Activated naive CD8-positive, alpha-beta T cell treated with anti-CD3 and anti-CD28 coated beads for 36 hours (primary cell): Measurements from ENCODE around the gene CCDC51. TPM values are rescaled to one million over a fixed set of nuclear protein-coding genes. Genes with fewer than 3 reads are reported as not detected.
A peak's percentile ranks its signal among the peaks of the same experiment; 100 is the strongest.
"Not testable (repeated sequence)": the region's sequence is repeated elsewhere in the genome, so short reads cannot be mapped to it uniquely, and the experiment has no call there.

Experiments used
- DNase-seq: peaks from one replicate; pipeline ENCODE4 v3.0.0; 2021
- H3K27ac Mint-ChIP-seq: one replicate; pipeline ENCODE4 v1.8.0; 2022; ENCODE audit warnings: mild to moderate bottlenecking, moderate library complexity, mixed read lengths
- H3K27me3 Mint-ChIP-seq: one replicate; pipeline ENCODE4 v1.8.0; 2022; ENCODE audit warnings: mild to moderate bottlenecking, mixed read lengths
- H3K36me3 Mint-ChIP-seq: one replicate; pipeline ENCODE4 v1.8.0; 2021; ENCODE audit warnings: mild to moderate bottlenecking, mixed read lengths
- H3K4me1 Mint-ChIP-seq: one replicate; pipeline ENCODE4 v1.8.0; 2021; ENCODE audit warnings: mixed read lengths
- H3K4me3 Mint-ChIP-seq: one replicate; pipeline ENCODE4 v1.8.0; 2022; ENCODE audit warnings: mild to moderate bottlenecking, moderate library complexity, mixed read lengths
- H3K9me3 Mint-ChIP-seq: one replicate; pipeline ENCODE4 v1.8.0; 2022; ENCODE audit warnings: mixed read lengths
- total RNA-seq, 2 experiments: library from RNA; stranded (reverse); gene quantifications; one replicate each; pipeline ENCODE4 v1.2.3, GENCODE V29; 2021

Gene CCDC51
- total RNA-seq, 2 experiments from 2014 or later, result 28.2 to 29.5 TPM

GRCh38 chr3:48403533-48404439 lies 36.1 kb downstream of the CCDC51 start:
- H3K4me3 Mint-ChIP-seq, result no peak overlapping the region
- DNase-seq, result no peak
- no peak overlapping the region for H3K27ac Mint-ChIP-seq
- H3K4me1 Mint-ChIP-seq, result no peaks in the 10 kb centered on the region
- no peaks in the 10 kb centered on the region for H3K9me3 Mint-ChIP-seq
- no peaks in the 10 kb centered on the region for H3K36me3 Mint-ChIP-seq
- peaks cover 6% of the 10 kb centered on the region for H3K27me3 Mint-ChIP-seq

- DNase-seq, result no peak
- no peaks in the 10 kb centered on the region for H3K9me3 Mint-ChIP-seq
- H3K4me3 Mint-ChIP-seq, result no peak overlapping the region
- peaks cover 6% of the 10 kb centered on the region for H3K27me3 Mint-ChIP-seq
- H3K4me1 Mint-ChIP-seq, result no peaks in the 10 kb centered on the region
- H3K27ac Mint-ChIP-seq, result no peak overlapping the region
- H3K36me3 Mint-ChIP-seq, result no peaks in the 10 kb centered on the region
Measured at GRCh38 chr3:48402907-48403306, 37.0 kb downstream of the CCDC51 start.

- DNase-seq, result no peak
Measured at GRCh38 chr3:48402281-48402732, 37.6 kb downstream of the CCDC51 start.

GRCh38 chr3:48401434-48401901 lies 38.5 kb downstream of the CCDC51 start:
- H3K36me3 Mint-ChIP-seq, H3K9me3 Mint-ChIP-seq, DNase-seq, H3K27ac Mint-ChIP-seq, H3K27me3 Mint-ChIP-seq, H3K4me1 Mint-ChIP-seq, H3K4me3 Mint-ChIP-seq: not testable (repeated sequence)

More at GRCh38 chr3:48402281-48402732, 37.6 kb downstream of the CCDC51 start:
- no peaks in the 10 kb centered on the region for H3K36me3 Mint-ChIP-seq
- no peaks in the 10 kb centered on the region for H3K9me3 Mint-ChIP-seq
- no peak overlapping the region for H3K4me3 Mint-ChIP-seq
- no peaks in the 10 kb centered on the region for H3K4me1 Mint-ChIP-seq
- H3K27ac Mint-ChIP-seq, result no peak overlapping the region
- peaks cover 6% of the 10 kb centered on the region for H3K27me3 Mint-ChIP-seq

GRCh38 chr3:48400824-48401433 lies 39.0 kb downstream of the CCDC51 start:
- Mint-ChIP-seq H3K36me3 (no peaks in the 10 kb centered on the region), H3K4me3 (no peak overlapping the region), H3K4me1 (no peaks in the 10 kb centered on the region), H3K27ac (no peak overlapping the region), H3K27me3 (peaks cover 6% of the 10 kb centered on the region), H3K9me3 (no peaks in the 10 kb centered on the region)
- DNase-seq, result peak; percentile 50

- no peaks in the 10 kb centered on the region for H3K9me3 Mint-ChIP-seq
- H3K4me1 Mint-ChIP-seq, result no peaks in the 10 kb centered on the region
- H3K36me3 Mint-ChIP-seq, result no peaks in the 10 kb centered on the region
- peaks cover 6% of the 10 kb centered on the region for H3K27me3 Mint-ChIP-seq
- no peak for DNase-seq
- no peak overlapping the region for H3K4me3 Mint-ChIP-seq
- H3K27ac Mint-ChIP-seq, result no peak overlapping the region
Measured at GRCh38 chr3:48399387-48400172, 40.3 kb downstream of the CCDC51 start.

- Mint-ChIP-seq H3K4me1 (peaks cover 2% of the 10 kb centered on the region), H3K27ac (no peak overlapping the region)
Measured at GRCh38 chr3:48398701-48399386, 41.1 kb downstream of the CCDC51 start.

GRCh38 chr3:48397767-48398681 lies 41.9 kb downstream of the CCDC51 start:
- Mint-ChIP-seq H3K27ac (no peak overlapping the region), H3K9me3 (no peaks in the 10 kb centered on the region), H3K4me3 (no peak overlapping the region), H3K36me3 (no peaks in the 10 kb centered on the region), H3K4me1 (peaks cover 2% of the 10 kb centered on the region), H3K27me3 (peaks cover 9% of the 10 kb centered on the region)
- DNase-seq, result no peak

More at GRCh38 chr3:48398701-48399386, 41.1 kb downstream of the CCDC51 start:
- Mint-ChIP-seq H3K9me3 (no peaks in the 10 kb centered on the region), H3K27me3 (peaks cover 9% of the 10 kb centered on the region), H3K4me3 (no peak overlapping the region), H3K36me3 (no peaks in the 10 kb centered on the region)
- DNase-seq, result no peak

GRCh38 chr3:48395714-48396113 lies 44.2 kb downstream of the CCDC51 start:
- Mint-ChIP-seq H3K9me3 (no peaks in the 10 kb centered on the region), H3K27me3 (peaks cover 16% of the 10 kb centered on the region), H3K4me3 (no peak overlapping the region), H3K27ac (no peak overlapping the region), H3K4me1 (peaks cover 2% of the 10 kb centered on the region), H3K36me3 (no peaks in the 10 kb centered on the region)
- no peak for DNase-seq

- DNase-seq, result no peak
- Mint-ChIP-seq H3K9me3 (no peaks in the 10 kb centered on the region), H3K4me1 (peaks cover 2% of the 10 kb centered on the region), H3K4me3 (no peak overlapping the region), H3K36me3 (no peaks in the 10 kb centered on the region), H3K27ac (no peak overlapping the region), H3K27me3 (peaks cover 15% of the 10 kb centered on the region)
Measured at GRCh38 chr3:48394391-48394790, 45.5 kb downstream of the CCDC51 start.

GRCh38 chr3:48388966-48389365 lies 51.0 kb downstream of the CCDC51 start:
- H3K27me3 Mint-ChIP-seq, result peaks cover 18% of the 10 kb centered on the region
- H3K4me3 Mint-ChIP-seq, result no peak overlapping the region
- H3K27ac Mint-ChIP-seq, result no peak overlapping the region
- no peaks in the 10 kb centered on the region for H3K4me1 Mint-ChIP-seq
- no peaks in the 10 kb centered on the region for H3K9me3 Mint-ChIP-seq
- no peak for DNase-seq
- H3K36me3 Mint-ChIP-seq, result no peaks in the 10 kb centered on the region

GRCh38 chr3:48387634-48388033 lies 52.3 kb downstream of the CCDC51 start:
- H3K27me3 Mint-ChIP-seq, result peaks cover 22% of the 10 kb centered on the region
- H3K36me3 Mint-ChIP-seq, result no peaks in the 10 kb centered on the region
- no peak overlapping the region for H3K4me3 Mint-ChIP-seq
- H3K4me1 Mint-ChIP-seq, result no peaks in the 10 kb centered on the region
- H3K27ac Mint-ChIP-seq, result no peak overlapping the region
- H3K9me3 Mint-ChIP-seq, result no peaks in the 10 kb centered on the region
- no peak for DNase-seq
